K562 treated with DMSO at 1 percent for 4 hours (cell line): ENCODE data around the gene CTTN. TPM values are rescaled to one million over a fixed set of nuclear protein-coding genes. Genes with fewer than 3 reads are reported as not detected.

Experiments
- total RNA-seq: library from RNA; unstranded; fragments of 300-600 nt; gene quantifications from 2 replicates; pipeline ENCODE4 v1.2.3, GENCODE V29; 2022; ENCODE audit not compliant: insufficient read depth

Gene CTTN
- 92.6 and 109 TPM in 2 replicates for total RNA-seq

GRCh38 chr11:70397983-70398833 is at the start of gene CTTN:
TSS of gene CTTN (plus strand) at chr11:70398529. CDS start at chr11:70407298, 8,769 bp downstream.

Other genes starting within 250 kb of the CTTN start
- 24.2 and 25.8 TPM in 2 replicates for gene FADD, start 195.2 kb upstream of the CTTN start, total RNA-seq
- gene PPFIA1, start 127.8 kb upstream of the CTTN start, total RNA-seq = 24.4 and 37.3 TPM in 2 replicates